DND-41 (cell line): Measurements from ENCODE around the gene RNF43.

Source experiments
- CTCF ChIP-seq: IDR thresholded peaks from 2 replicates; pipeline ENCODE4 v1.5.1; 2012; ENCODE audit warnings: borderline replicate concordance, low read length, moderate library complexity, mild to moderate bottlenecking; ENCODE audit not compliant: poor library complexity, severe bottlenecking; ENCODE audit errors: extremely low read depth
- EZH2 ChIP-seq: IDR thresholded peaks from 3 replicates; pipeline ENCODE4 v1.6.1; 2012; ENCODE audit warnings: borderline replicate concordance, low read depth, mild to moderate bottlenecking, moderate library complexity, low read length, inconsistent platforms; ENCODE audit not compliant: severe bottlenecking

- TF ChIP-seq CTCF (no peak), EZH2 (no peak)
Observed at GRCh38 chr17:58409432-58409831, 7.9 kb downstream of the RNF43 start.
